ENCODE measurements around the gene PDE11A.
"Not testable (repeated sequence)": the region's sequence is repeated elsewhere in the genome, so short reads cannot be mapped to it uniquely, and the experiment has no call there.

Gene PDE11A

DNA sequence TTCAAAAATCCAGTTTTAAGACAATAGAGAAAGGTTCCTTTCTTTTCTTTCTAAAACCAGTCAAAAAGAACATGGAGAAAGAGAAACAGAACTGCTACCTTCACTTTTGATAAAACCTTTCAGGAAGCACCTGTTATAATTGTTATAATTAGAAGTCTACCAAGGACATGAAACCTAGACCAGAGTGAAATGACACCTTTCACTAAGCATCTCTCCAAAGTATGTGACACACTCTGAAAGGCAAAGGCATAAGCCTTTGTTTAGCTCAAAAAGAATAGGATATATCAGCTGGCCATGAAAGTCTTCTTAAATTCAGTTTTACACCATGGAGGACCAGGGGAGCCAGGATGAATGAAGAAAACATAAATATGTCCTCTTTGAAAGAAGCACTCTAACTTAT, 20.9 kb upstream of the PDE11A start:
- TF ChIP-seq, protein P1, sequence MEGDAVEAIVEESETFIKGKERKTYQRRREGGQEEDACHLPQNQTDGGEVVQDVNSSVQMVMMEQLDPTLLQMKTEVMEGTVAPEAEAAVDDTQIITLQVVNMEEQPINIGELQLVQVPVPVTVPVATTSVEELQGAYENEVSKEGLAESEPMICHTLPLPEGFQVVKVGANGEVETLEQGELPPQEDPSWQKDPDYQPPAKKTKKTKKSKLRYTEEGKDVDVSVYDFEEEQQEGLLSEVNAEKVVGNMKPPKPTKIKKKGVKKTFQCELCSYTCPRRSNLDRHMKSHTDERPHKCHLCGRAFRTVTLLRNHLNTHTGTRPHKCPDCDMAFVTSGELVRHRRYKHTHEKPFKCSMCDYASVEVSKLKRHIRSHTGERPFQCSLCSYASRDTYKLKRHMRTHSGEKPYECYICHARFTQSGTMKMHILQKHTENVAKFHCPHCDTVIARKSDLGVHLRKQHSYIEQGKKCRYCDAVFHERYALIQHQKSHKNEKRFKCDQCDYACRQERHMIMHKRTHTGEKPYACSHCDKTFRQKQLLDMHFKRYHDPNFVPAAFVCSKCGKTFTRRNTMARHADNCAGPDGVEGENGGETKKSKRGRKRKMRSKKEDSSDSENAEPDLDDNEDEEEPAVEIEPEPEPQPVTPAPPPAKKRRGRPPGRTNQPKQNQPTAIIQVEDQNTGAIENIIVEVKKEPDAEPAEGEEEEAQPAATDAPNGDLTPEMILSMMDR (conservative IDR thresholded peaks at IDR 0.05; ENCODE audit: low read depth, low read length), result no peak
- no peak for DNase-seq (ENCODE audit: low read depth)
- no peak overlapping the region for H3K4me3 ChIP-seq (ENCODE audit: low read depth, low read length)

DNA sequence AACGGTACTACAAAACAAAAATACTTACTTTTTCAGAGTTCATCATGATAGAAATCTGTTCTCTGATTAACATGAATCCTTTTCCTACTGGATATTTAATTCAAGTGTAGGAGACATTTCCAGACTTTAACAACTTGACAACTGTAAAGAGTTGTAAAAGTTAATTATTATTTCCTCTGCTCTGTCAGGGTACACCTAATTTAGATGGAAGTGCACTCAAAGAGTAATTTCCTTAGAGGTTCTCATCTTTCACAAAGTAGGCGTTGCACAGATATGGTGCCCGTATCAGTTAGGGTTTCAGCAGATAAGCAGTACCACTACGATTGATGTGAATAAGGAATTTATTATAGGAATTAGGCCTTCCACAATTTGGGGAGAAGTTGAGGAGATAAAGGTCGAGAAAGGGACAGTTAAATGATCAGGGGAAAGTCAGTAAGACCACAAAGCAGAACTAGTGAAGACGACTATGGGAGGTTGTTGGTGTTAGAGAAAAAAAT, 16.2 kb upstream of the PDE11A start:
- TF ChIP-seq, protein P1 (conservative IDR thresholded peaks at IDR 0.05; ENCODE audit: low read depth, low read length), result no peak
- H3K4me3 ChIP-seq (ENCODE audit: low read depth, low read length), result no peak overlapping the region
- no peak for DNase-seq (ENCODE audit: low read depth)

DNA sequence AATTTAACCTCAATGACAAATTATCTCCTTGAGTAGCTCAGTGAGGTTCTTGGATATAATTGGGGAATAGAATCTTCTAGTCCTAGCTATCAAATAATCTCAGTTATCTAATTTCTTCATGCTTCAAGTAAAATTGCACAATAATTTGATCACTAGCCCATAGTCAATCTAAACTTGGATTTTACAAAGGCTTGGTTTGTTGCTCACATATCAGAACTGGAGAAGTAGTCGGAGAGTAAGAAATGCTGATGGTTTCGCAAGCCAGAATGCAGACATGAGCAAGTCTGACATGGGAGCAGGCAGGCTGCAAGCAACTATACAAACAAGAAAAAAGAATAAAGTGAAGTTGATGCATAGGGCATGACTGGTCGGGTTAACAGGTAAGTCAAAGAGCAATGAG, 11.7 kb upstream of the PDE11A start:
- DNase-seq (ENCODE audit: low read depth), result peak; percentile 2
- H3K4me3 ChIP-seq (ENCODE audit: low read depth, low read length), result no peak overlapping the region
- TF ChIP-seq, protein P1 (conservative IDR thresholded peaks at IDR 0.05; ENCODE audit: low read depth, low read length), result no peak

DNA sequence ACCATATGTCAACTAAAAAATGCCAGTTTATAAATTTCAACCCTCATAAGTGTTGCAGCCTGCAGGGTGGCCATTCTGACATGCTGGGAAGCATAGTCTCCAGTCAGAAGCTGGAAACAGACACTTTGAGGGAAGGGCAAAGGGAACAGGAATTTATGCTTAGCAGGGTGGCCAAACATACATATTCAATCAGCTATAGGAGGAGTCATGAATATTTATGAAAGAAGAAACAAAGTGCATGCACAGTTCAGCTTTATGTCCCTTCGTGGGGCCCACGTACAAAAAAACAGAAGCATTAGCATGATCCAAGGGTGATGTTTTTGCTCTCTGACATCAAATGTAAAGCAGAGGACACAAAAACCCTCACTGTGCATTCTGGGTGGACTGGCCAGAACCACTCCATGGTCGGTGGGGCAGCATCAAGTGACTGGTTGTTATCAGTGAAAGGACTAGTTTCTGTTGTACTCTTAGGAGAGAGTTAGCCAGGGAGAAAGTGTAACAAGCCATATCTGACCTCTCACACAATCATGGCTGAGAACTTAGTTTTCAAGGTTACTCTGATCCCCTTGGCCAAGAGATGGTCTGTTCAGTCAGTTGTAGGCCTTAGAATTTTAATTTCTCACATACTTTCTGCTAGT, 9.9 kb upstream of the PDE11A start:
- H3K4me3 ChIP-seq (ENCODE audit: low read depth, low read length), result no peak overlapping the region
- DNase-seq (ENCODE audit: low read depth), result no peak
- TF ChIP-seq, protein P1 (conservative IDR thresholded peaks at IDR 0.05; ENCODE audit: low read depth, low read length), result no peak

DNA sequence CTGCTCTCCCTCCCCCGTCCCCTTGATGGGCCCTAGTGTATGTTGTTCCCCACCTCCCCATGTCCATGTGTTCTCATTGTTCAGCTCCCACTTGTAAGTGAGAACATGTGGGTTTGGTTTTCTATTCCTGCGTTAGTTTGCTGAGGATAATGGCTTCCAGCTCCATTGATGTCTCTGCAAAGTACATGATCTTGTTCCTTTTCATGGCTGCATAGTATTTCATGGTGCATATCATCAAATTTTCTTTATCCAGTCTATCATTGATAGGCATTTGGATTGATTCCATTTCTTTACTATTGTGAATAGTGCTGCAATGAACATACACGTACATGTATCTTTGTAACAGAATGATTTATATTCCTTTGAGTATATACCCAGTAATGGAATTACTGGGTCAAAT, 6.7 kb upstream of the PDE11A start:
- DNase-seq (ENCODE audit: low read depth); H3K4me3 ChIP-seq (ENCODE audit: low read depth, low read length): not testable (repeated sequence)

DNA sequence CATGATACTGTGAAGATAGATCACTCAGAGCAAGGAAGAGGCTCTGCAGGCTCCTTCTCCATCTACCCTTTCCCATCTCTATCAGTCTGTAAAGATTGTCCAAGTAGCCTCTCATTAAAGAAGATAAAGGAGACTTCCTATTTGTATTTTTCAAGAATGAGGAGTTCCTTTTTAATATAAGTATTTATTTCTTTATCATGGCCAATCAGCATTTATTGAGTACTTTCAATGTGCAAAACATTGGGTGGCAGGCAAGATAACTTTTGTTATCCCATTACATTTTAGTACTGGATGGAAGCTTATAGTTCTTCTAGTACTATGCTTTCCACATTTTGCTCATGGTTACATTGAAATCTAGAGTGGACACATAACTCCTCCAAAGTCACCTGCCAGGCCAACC, 3.6 kb upstream of the PDE11A start:
- no peak for DNase-seq (ENCODE audit: low read depth)
- H3K4me3 ChIP-seq (ENCODE audit: low read depth, low read length), result no peak overlapping the region
- TF ChIP-seq, protein P1 (conservative IDR thresholded peaks at IDR 0.05; ENCODE audit: low read depth, low read length), result no peak

DNA sequence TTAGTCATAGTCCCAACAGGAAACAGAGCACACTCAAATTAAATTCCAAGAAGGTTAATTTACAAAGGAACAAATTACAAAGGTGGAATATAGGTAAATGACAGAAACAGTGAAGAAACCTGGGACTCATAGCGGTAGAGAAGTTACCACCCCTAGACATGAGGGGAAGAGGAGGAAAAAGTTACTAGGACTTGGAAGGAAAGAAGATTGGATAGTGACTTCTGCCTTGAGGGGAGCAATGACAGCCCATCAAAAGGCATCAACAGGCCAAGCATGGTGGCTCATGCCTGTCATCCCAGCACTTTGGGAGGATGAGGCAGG, 2.4 kb upstream of the PDE11A start:
- TF ChIP-seq, protein P1 (conservative IDR thresholded peaks at IDR 0.05; ENCODE audit: low read depth, low read length), result no peak
- H3K4me3 ChIP-seq (ENCODE audit: low read depth, low read length), result no peak overlapping the region
- DNase-seq (ENCODE audit: low read depth), result no peak

Measured in choroid plexus epithelial cell (primary cell).